Neural progenitor cell (in vitro differentiated cells): Measurements from ENCODE around the gene EFCAB10.

Experiments
- CTCF ChIP-seq: fragments of 200-600 bp; sonication (generic); IDR thresholded peaks from 2 replicates; pipeline ENCODE4 v1.5.1; 2017; ENCODE audit warnings: antibody characterized with exemption, mild to moderate bottlenecking
- EZH2phosphoT487 ChIP-seq: fragments of 200-600 bp; sonication (generic); IDR thresholded peaks from 2 replicates; pipeline ENCODE4 v1.6.1; 2017; ENCODE audit warnings: antibody characterized with exemption

GRCh38 chr7:105594034-105594433, 12.7 kb upstream of the EFCAB10 start:
- TF ChIP-seq CTCF, result peak; percentile 7
- TF ChIP-seq EZH2phosphoT487, result no peak
